Measurements from ENCODE around the gene PI3. TPM values are rescaled to one million over a fixed set of nuclear protein-coding genes. Genes with fewer than 3 reads are reported as not detected.
"Not testable (repeated sequence)": the region's sequence is repeated elsewhere in the genome, so short reads cannot be mapped to it uniquely, and the experiment has no call there.

Gene PI3
- not detected in 2 replicates for total RNA-seq

DNA sequence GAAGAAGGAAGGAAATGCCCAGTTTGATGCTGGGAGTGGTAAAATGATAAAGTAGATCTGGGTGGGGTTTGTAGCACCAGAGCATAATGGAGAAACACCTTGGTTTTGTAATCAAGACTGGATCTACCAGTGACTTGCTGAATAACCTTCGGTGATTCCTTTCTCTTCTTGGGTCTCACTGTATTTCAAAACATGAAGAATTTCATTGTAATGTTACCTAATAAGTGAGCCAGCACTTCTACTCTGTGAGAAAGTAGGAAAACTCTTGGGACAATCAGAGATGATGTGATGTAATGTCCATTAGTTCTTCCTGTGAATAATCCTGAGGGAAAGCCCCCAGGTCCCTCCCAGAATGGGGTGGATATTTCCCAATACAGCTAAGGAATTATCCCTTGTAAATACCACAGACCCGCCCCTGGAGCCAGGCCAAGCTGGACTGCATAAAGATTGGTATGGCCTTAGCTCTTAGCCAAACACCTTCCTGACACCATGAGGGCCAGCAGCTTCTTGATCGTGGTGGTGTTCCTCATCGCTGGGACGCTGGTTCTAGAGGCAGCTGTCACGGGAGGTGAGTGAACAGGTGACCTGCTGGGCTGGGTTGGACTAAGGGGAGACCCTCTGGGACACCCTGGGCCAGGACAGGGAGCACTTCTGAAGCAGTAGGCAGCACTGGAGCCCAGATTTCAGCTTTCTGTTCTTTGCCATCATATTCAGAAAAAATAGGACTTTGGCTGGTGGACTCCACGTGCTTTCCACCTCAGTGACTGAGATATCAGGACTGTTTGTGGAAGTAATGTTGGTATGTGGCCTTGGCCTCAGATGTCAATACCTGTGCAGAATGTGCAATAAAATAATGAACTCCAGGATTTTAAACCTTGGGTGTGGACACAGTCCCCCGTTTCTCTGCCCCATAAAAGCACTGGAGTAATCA is at the start of gene PI3:
TSS of gene PI3 (plus strand) at position 469 of the 931 bp plus-strand sequence. CDS start at position 490, 21 bp downstream.
- DNase-seq (ENCODE audit: low read depth in 2 of 2), result no peak

GRCh38 chr20:45128099-45128498 is 46.6 kb upstream of the PI3 start:
- DNase-seq (ENCODE audit: low read depth in 2 of 2), result no peak

- DNase-seq (ENCODE audit: low read depth in 2 of 2), result no peak
Measured at GRCh38 chr20:45136911-45137310, 37.8 kb upstream of the PI3 start.

DNA sequence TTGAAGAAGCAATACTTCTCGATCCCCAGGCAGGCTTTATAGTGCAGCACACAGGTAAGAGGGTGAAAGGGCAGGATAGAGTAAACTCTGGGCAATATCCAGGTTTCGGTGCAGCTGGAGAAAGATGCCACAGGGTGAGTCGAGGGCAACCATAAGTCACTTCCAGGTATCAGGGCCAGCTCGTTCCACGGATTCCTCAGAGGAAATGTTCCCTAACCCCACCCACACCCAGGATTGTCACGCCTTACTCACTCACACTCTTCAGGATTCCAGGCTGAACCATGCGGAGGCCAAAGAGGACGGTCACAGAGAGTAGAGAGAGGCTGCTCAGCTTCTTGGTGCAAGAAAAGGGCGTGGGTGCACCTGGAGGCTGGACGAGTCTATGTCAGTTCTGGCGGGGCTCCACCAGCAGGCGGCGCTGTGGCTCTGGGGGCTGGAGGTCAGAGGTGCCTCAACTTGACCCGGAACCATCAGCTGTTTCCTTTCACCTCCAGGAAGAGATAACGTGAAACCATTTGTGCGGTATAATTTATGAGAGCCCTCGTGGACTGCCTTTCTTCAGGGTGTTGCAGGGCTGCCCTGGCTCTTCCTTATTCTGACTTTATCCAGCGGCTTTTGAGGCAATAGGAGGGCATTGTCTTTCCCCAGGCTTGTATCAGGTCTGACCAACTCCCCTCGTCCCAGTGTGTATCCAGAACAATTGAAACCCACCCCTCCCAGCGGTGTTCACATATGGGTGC is 36.0 kb upstream of the PI3 start:
- peak in 1 of 2 donors; percentile 12 for DNase-seq (ENCODE audit: low read depth in 2 of 2)

DNA sequence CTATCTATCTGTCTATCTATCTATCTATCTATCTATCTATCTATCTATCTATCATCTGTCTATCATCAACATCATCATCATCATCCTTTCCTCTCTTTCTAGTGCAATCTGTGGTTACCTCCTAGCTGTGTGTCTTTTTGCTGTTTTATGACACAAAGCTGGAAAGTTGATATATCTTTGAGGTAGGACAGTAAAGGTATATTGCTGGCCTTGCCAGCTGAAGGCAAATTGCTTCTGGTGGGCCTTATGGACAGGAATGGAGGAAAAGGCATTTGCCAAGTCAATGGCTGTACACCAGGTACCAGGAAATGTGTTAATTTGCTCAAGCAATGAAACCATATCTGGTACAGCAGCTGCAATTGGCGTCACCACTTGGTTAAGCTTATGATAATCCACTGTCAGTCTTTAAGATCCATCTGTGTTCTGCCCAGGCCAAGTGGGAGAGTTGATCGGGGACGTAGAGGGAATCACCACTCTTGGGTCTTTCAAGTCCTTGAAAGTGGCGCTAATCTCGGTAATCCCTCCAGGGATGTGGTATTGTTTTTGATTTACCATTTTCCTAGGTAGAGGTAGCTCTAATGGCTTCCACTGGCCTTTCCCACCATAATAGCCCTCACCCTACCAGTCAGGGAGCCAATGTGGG is 34.8 kb upstream of the PI3 start:
- DNase-seq (ENCODE audit: low read depth in 2 of 2), result not testable (repeated sequence)

- DNase-seq (ENCODE audit: low read depth in 2 of 2), result no peak
Measured at GRCh38 chr20:45140836-45141235, 33.9 kb upstream of the PI3 start.

GRCh38 chr20:45149062-45149461 is 25.6 kb upstream of the PI3 start:
- no peak for DNase-seq (ENCODE audit: low read depth in 2 of 2)

DNA sequence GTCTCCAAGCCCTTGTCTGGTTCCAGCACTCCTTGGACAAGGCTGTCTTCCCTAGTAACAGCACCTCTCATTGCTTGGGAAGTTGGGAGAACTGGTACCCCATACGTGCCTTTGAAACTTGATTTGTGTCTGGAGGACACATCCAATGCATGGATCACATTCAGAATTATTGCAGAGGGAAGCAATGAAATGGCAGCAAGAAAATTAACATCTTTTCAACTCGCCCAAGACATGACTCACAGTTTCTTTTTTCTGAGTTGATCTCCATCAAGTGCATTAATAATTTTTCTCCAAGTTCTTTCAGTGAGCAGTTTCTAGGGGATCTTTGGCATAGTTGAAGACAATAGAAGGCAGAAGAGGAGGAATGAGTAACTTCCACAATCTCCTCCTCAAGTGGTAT is 22.3 kb upstream of the PI3 start:
- DNase-seq (ENCODE audit: low read depth in 2 of 2), result no peak

DNA sequence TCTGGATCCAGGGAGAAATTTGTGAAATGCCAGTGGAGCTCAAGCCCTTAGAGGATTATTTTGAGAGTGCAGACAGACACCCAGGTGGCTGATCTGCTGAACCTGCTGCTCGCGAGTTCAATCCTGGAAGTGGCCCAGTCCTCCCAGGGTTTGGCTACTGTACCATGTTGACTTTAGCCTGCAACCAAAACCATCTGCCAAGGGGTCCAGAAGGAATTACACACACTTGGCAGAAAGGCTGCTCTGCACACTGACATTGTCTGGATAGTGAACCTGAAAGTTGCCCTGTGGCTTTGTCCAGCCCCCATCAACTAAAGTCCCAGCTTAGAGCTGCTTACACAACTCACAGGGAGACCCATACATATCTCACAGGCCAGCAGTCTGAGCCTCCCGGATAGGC is 21.6 kb upstream of the PI3 start:
- DNase-seq (ENCODE audit: low read depth in 2 of 2), result no peak

GRCh38 chr20:45153752-45154151 is 20.9 kb upstream of the PI3 start:
- DNase-seq (ENCODE audit: low read depth in 2 of 2), result no peak

DNA sequence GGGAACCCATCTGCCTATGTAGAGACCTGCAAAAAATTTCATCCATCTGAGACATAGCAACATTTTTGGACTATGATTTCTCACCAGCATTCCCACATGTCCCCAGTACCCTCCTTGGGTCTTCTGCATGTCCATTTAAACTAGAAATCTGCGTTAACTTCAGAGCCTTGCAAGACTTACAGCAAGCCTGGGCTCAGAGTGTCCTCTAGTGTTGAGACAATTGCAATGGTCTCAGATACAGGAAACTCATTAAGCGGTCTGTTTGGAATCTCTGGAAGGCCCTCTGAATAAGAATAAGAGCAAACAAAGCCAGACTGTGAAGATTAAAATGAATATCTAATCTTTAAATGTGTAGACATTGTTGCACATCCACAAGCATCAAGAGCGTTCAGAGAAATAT is 20.5 kb upstream of the PI3 start:
- no peak for DNase-seq (ENCODE audit: low read depth in 2 of 2)

DNA sequence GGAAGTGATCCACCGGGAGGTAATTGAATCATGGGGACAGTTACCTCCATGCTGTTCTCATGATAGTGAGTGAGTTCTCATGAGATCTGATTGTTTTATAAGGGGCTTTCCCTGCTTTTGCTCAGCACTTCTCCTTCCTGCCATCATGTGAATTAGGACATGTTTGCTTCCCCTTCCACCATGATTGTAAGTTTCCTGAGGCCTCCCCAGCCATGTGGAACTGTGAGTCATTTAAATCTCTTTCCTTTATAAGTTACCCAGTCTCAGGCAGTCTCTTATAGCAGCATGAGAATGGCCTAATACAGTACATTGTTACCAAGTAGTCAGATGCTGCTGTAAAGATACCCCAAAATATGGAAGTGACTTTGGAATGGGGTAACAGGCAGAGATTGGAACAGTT is 19.9 kb upstream of the PI3 start:
- DNase-seq (ENCODE audit: low read depth in 2 of 2), result not testable (repeated sequence)

- DNase-seq (ENCODE audit: low read depth in 2 of 2), result no peak
Measured at GRCh38 chr20:45156713-45157112, 18.0 kb upstream of the PI3 start.

GRCh38 chr20:45157962-45158361 is 16.7 kb upstream of the PI3 start:
- DNase-seq (ENCODE audit: low read depth in 2 of 2), result peak in 1 of 2 donors; percentile 17

DNA sequence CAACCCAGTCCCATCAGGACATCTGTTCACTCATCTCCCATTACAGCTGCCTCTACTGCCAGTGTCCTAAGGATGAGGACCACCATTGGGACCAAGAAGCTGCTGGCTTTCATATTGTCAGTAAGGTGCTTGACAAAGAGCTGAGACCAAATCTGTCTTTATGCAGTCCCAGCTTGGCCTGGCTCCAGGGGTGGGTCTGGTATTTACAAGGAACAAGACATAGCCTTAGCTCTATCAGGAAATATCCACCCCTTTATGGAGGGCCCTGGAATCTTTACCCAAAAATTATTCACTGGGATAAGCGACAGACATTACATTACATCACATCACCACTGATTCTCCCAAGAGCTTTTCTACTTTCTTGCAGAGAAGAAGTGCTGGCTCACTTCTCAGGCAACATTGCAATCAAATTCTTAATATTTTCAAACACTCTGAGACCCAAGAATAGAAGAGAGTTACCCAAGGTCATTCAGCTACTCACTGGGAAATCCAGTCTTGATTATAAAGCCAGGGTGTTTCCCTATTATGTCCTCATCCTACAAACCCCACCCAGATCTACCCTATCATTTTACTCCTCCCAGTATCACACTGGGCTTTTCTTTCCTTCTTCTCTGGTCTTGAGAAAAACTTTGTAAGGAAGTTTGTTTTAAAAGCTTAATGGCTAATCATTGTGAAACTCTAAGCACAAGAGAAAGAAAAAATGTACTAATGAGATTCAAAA is 11.5 kb upstream of the PI3 start:
- DNase-seq (ENCODE audit: low read depth in 2 of 2), result no peak

DNA sequence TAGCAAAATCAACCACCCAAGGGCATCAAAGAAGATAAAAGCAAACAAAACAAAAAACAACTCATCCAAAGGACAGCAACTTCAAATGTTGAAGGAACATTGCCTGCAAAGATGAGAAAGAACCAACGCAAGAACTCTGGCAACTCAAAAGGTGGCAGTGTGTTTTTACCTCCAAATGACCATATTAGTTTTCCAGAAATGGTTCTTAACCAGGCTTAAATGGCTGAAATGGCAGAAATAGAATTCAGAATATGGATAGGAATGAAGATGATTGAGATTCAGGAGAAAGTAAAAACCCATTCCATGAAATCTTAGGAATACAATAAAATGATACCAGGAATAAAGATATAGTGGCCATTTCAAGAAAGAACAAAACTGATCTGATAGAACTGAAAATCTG is 9.8 kb upstream of the PI3 start:
- DNase-seq (ENCODE audit: low read depth in 2 of 2), result no peak

DNA sequence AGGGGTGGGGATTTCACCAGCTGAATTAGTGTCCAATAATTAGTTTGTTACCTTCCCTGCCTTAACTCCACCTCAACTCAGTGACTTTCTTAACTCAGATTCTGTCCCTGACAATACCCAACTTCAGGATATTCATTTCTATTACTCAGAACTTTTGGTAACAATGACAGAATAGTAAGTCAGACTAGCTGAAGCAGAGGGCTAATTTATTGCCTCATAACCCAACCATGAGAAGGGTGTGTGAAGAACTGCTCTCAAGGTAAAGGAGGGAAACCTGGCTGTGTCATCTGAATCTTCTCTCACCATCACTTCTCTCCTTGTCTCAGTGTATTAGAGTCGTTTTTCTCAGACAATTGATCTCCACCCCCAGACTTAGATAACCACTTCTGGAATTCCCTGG is 1.2 kb upstream of the PI3 start:
- no peak for DNase-seq (ENCODE audit: low read depth in 2 of 2)

DNA sequence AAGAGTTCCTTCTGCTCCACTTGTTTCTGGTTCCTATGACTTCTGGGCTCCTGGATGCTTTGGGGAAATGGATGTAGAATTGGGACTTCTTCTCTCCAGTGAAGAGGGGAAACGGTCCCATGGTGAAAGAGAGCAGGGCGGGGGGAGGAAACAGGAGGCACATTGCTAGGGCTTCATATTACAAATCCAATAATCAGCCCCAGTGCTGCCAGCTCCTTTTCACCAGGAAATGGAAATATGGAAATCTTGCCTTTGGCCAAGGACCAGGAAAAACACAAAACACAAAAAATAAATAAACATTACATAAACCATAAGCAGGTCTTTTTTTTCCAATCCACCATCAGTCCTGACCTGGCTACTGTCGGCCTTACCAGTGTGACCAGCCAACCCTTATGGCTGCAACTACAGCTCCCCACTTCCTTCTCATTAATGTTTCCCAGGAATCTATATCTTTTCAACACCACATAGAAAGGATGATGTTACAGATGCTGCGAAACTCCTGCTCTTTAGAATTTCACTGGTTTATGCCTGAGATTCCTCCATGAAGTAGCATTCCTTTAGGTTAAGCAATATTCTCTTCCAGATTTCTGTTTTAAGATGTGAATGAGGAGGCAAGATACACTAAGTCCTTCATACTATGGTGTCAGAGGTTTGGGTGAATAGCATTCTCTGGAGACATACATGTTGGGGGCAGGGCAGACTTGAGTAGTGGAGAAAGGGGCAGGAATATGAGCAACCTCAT is 2.0 kb downstream of the PI3 start:
- peak in 1 of 2 donors; percentile 0 for DNase-seq (ENCODE audit: low read depth in 2 of 2)

- DNase-seq (ENCODE audit: low read depth in 2 of 2), result no peak
Measured at GRCh38 chr20:45179166-45179565, 4.5 kb downstream of the PI3 start.

DNA sequence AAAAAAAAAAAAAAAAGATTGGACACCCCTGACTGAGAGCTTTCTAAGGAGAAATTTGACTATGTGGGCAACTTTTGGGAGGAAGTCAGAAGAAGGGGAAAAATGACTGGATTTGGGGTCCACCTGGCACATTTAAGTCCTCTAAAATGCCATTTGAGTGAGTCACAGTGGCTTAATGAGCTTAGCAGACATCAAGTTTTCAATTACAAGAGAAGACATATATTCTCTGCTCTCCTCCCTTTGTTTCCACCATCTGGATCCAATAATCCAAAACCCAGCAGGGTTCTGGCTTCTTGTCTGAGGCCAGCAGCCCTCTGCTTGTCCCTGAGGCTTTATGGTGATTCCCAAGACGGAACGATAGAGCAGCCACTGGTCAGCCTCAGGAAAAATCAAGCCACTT is 6.9 kb downstream of the PI3 start:
- no peak for DNase-seq (ENCODE audit: low read depth in 2 of 2)

DNA sequence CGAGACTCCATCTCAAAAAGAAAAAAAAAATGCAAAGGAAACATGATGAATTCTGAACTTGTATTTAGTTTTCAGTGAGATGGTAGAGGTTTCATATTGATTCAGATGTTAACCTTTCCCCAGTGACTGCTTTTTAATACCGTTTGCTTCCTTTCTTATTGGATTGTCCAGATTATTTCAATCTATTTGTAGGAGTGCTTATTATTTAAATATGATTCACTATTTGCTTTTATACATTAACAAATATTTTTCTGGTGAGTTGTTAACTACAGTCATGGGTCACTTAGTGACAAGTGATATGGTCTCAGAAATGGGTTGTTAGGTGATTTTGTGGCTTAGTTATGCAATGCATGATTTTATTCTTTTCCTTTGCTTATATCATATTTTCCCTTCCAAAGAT is 8.4 kb downstream of the PI3 start:
- no peak for DNase-seq (ENCODE audit: low read depth in 2 of 2)
